HCT116 (cell line): ENCODE results near the gene NRCAM. TPM values are rescaled to one million over a fixed set of nuclear protein-coding genes. Genes with fewer than 3 reads are reported as not detected.

Experiments used
- ATAC-seq: fragments of 200-7000 bp; cut with Tn5 transposase; 2 replicates; pipeline ENCODE4 v1.9.1; 2020; ENCODE audit warnings: mild to moderate bottlenecking, moderate library complexity
- BruUV-seq: library from RNA; stranded (reverse); fragments of 400-500 nt; replicated peaks from 2 replicates; lab custom pipeline; 2021; lab: Mats Ljungman, UMichigan
- CTCF ChIA-PET: fragments of 300-600 bp; sonication (Branson Sonifier 250); formaldehyde crosslinking; loops from one replicate; lab custom pipeline; 2021; ENCODE audit warnings: antibody characterized with exemption; lab: Charles Lee
- POLR2A ChIA-PET: fragments of 300-600, 350-600 bp; sonication (Branson Sonifier 250); formaldehyde crosslinking; loops from one replicate; lab custom pipeline; 2021; ENCODE audit warnings: antibody characterized with exemption; lab: Charles Lee
- RAD21 ChIA-PET, 2 experiments: fragments of 300-600 bp; sonication (Branson Sonifier 250); formaldehyde crosslinking; loops; one replicate each; lab custom pipeline; 2023; ENCODE audit warnings: low total read pairs in 2 of 2; ENCODE audit not compliant: uncharacterized antibody in 2 of 2, unreplicated experiment in 2 of 2, low non-redundant PET in 1 of 2; lab: Charles Lee
- DNase-seq: peaks from one replicate; pipeline ENCODE4 v3.0.0-alpha.2; 2010; ENCODE audit warnings: low read depth, low spot score
- H2AFZ ChIP-seq: fragments of 200-600 bp; shearing (Covaris generic), sonication (generic); 2 replicates; pipeline ENCODE4 v1.6.1; 2017; ENCODE audit warnings: low read depth, mixed run types, mixed read lengths, antibody characterized with exemption, low read length; ENCODE audit not compliant: poor library complexity, severe bottlenecking
- H3K27ac ChIP-seq: 2 replicates; pipeline ENCODE4 v1.5.1; 2012; ENCODE audit warnings: low read depth, low read length
- H3K27me3 ChIP-seq: fragments of 200-600 bp; sonication (generic); 2 replicates; pipeline ENCODE4 v1.6.1; 2016; ENCODE audit warnings: mixed run types, low read length, mixed read lengths; ENCODE audit not compliant: insufficient read depth
- H3K36me3 ChIP-seq, 2 experiments: fragments of 200-500 bp in 1 of 2; fragments of 200-600 bp in 1 of 2; sonication (Bioruptor generic) in 1 of 2; sonication (generic) in 1 of 2; 2 replicates each; pipeline versions ENCODE4 v1.5.1 to v1.6.1; 2014 to 2016; ENCODE audit warnings: low read length in 2 of 2, inconsistent platforms in 1 of 2, mixed read lengths in 1 of 2, mixed run types in 1 of 2; ENCODE audit not compliant: insufficient read depth in 2 of 2, control insufficient read depth in 1 of 2
- H3K4me1 ChIP-seq, 2 experiments: fragments of 200-600 bp in 1 of 2; sonication (generic) in 1 of 2; 2 replicates each; pipeline versions ENCODE4 v1.5.1 to v1.6.1; 2012 to 2017; ENCODE audit warnings: low read length in 2 of 2, inconsistent platforms in 1 of 2, mild to moderate bottlenecking in 1 of 2, mixed read lengths in 1 of 2, mixed run types in 1 of 2, moderate library complexity in 1 of 2; ENCODE audit not compliant: insufficient read depth in 2 of 2, control insufficient read depth in 1 of 2
- H3K4me2 ChIP-seq: fragments of 200-600 bp; sonication (generic); 2 replicates; pipeline ENCODE4 v1.6.1; 2017; ENCODE audit warnings: mixed run types, low read length, mixed read lengths
- H3K4me3 ChIP-seq, 2 experiments: fragments of 200-600 bp in 1 of 2; sonication (generic) in 1 of 2; replicated peaks in 1 of 2; 2 replicates each; pipeline ENCODE4 v1.5.1; 2011 to 2016; ENCODE audit warnings: low read length in 2 of 2, control low read depth in 1 of 2, low read depth in 1 of 2, mild to moderate bottlenecking in 1 of 2, mixed read lengths in 1 of 2, mixed run types in 1 of 2
- H3K79me2 ChIP-seq: fragments of 200-600 bp; sonication (generic); 2 replicates; pipeline ENCODE4 v1.6.1; 2017; ENCODE audit warnings: mild to moderate bottlenecking, mixed run types, low read length, moderate library complexity, mixed read lengths; ENCODE audit not compliant: insufficient read depth
- H3K9ac ChIP-seq: fragments of 200-600 bp; sonication (generic); 2 replicates; pipeline ENCODE4 v1.6.1; 2016; ENCODE audit warnings: low read length, mixed read lengths
- H3K9me2 ChIP-seq: fragments of 200-600 bp; sonication (generic), shearing (Covaris generic); 2 replicates; pipeline ENCODE4 v1.6.1; 2017; ENCODE audit warnings: mixed run types, mild to moderate bottlenecking, moderate library complexity; ENCODE audit not compliant: insufficient read depth
- H3K9me3 ChIP-seq, 2 experiments: fragments of 200-500 bp in 1 of 2; fragments of 200-600 bp in 1 of 2; sonication (Bioruptor generic) in 1 of 2; sonication (generic) in 1 of 2; 2 replicates each; pipeline ENCODE4 v1.6.1; 2014 to 2017; ENCODE audit warnings: low read length in 2 of 2, mixed read lengths in 2 of 2, inconsistent platforms in 1 of 2, low read depth in 1 of 2, mild to moderate bottlenecking in 1 of 2, mixed run types in 1 of 2, moderate library complexity in 1 of 2; ENCODE audit not compliant: control insufficient read depth in 1 of 2, insufficient read depth in 1 of 2
- H4K20me1 ChIP-seq: fragments of 200-600 bp; sonication (generic), shearing (Covaris generic); 2 replicates; pipeline ENCODE4 v1.6.1; 2017; ENCODE audit warnings: mixed run types, mild to moderate bottlenecking, moderate library complexity; ENCODE audit not compliant: insufficient read depth
- CBX3 ChIP-seq: IDR thresholded peaks from 2 replicates; pipeline ENCODE4 v1.6.1; 2012; ENCODE audit warnings: low read depth
- CEBPB ChIP-seq: IDR thresholded peaks from 2 replicates; pipeline ENCODE4 v1.6.1; 2012; ENCODE audit warnings: low read depth
- ELF1 ChIP-seq: IDR thresholded peaks from 2 replicates; pipeline ENCODE4 v1.6.1; 2012; ENCODE audit warnings: low read depth, borderline replicate concordance
- EZH2 ChIP-seq: fragments of 200-600 bp; sonication (generic); IDR thresholded peaks from 2 replicates; pipeline ENCODE4 v1.6.1; 2017; ENCODE audit warnings: antibody characterized with exemption, mixed run types
- EZH2phosphoT487 ChIP-seq: fragments of 200-600 bp; IDR thresholded peaks from 2 replicates; pipeline ENCODE4 v1.6.1; 2018; ENCODE audit warnings: antibody characterized with exemption, borderline replicate concordance
- FOSL1 ChIP-seq: IDR thresholded peaks from 2 replicates; pipeline ENCODE4 v1.6.1; 2012; ENCODE audit warnings: low read depth
- POLR2A ChIP-seq: IDR thresholded peaks from 2 replicates; pipeline ENCODE4 v1.7.0; 2011; ENCODE audit warnings: borderline replicate concordance; ENCODE audit not compliant: insufficient read depth, insufficient read length; ENCODE audit errors: extremely low read depth
- POLR2AphosphoS5 ChIP-seq: IDR thresholded peaks from 2 replicates; pipeline ENCODE4 v1.6.1; 2011; ENCODE audit warnings: mild to moderate bottlenecking, low read depth, low read length, moderate library complexity
- RAD21 ChIP-seq: IDR thresholded peaks from 2 replicates; pipeline ENCODE4 v1.6.1; 2012; ENCODE audit warnings: low read depth, mild to moderate bottlenecking
- SIN3A ChIP-seq: IDR thresholded peaks from 2 replicates; pipeline ENCODE4 v1.6.1; 2012; ENCODE audit warnings: low read depth
- SP1 ChIP-seq: IDR thresholded peaks from 2 replicates; pipeline ENCODE4 v1.6.1; 2012; ENCODE audit warnings: low read depth
- SRF ChIP-seq: IDR thresholded peaks from 2 replicates; pipeline ENCODE4 v1.6.1; 2012; ENCODE audit warnings: low read depth
- TCF7L2 ChIP-seq: IDR thresholded peaks from 2 replicates; pipeline ENCODE4 v1.7.0; 2011; ENCODE audit warnings: borderline replicate concordance, inconsistent platforms; ENCODE audit not compliant: insufficient read depth, insufficient read length; ENCODE audit errors: extremely low read depth
- YY1 ChIP-seq: IDR thresholded peaks from 2 replicates; pipeline ENCODE4 v1.6.1; 2011; ENCODE audit warnings: low read length, low read depth, moderate library complexity, mild to moderate bottlenecking; ENCODE audit not compliant: insufficient replicate concordance; ENCODE audit errors: extremely low read depth
- ZNF274 ChIP-seq: fragments of 200-500 bp; sonication (Bioruptor generic); IDR thresholded peaks from 2 replicates; pipeline ENCODE4 v1.6.1; 2014; ENCODE audit warnings: mild to moderate bottlenecking, low read depth, low read length, inconsistent platforms
- intact Hi-C: fragments of 100-400 bp; cut with micrococcal nuclease; formaldehyde crosslinking; loops from 2 replicates; pipeline ENCODE4 v1.10.0; 2022
- total RNA-seq: library from RNA; stranded (reverse); gene quantifications from one replicate; pipeline ENCODE4 v1.2.1, GENCODE V29; 2021; ENCODE audit not compliant: unreplicated experiment
- TF ChIP-seq, protein P1 (sequence below): IDR thresholded peaks from 2 replicates; pipeline ENCODE4 v1.6.1; 2011; ENCODE audit warnings: mild to moderate bottlenecking, low read length, moderate library complexity; ENCODE audit not compliant: insufficient replicate concordance; ENCODE audit errors: extremely low read depth
- TF ChIP-seq, protein P2 (sequence below), 3 experiments: fragments of 200-600 bp in 1 of 3; sonication (generic) in 1 of 3; IDR thresholded peaks in 2 of 3; conservative IDR thresholded peaks in 1 of 3; 2 replicates each; pipeline ENCODE4 v1.5.1; 2012 to 2017; ENCODE audit warnings: low read depth in 2 of 3, low read length in 2 of 3, antibody characterized with exemption in 1 of 3, borderline replicate concordance in 1 of 3, control low read depth in 1 of 3, mild to moderate bottlenecking in 1 of 3, mixed read lengths in 1 of 3, mixed run types in 1 of 3, moderate library complexity in 1 of 3; ENCODE audit not compliant: insufficient read depth in 1 of 3
- TF ChIP-seq, protein P3 (sequence below): IDR thresholded peaks from 2 replicates; pipeline ENCODE4 v1.6.1; 2012

NRCAM gene
- total RNA-seq, 1 experiment from 2014 or later = 0.15 TPM

DNA sequence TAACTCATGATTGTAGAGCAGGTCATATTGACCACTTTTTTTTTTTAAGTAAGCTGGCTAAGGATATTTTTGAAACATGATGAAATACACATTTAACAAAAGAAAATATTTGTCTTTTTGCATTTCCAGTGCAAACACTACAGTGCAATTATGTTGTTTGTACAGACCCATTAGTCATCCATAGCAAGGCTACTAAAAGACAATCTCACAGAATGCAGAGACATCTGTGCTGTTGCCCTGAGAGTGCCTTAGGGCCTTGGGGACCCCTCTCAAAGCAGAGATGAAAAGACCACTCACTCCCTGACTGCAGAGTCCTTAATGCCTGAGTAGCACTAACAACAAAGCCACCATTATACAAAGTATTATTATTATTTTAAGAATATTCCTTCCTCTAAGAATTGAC, 104.5 kb downstream of the NRCAM start:
- intact Hi-C loops = no loop called here
- H3K9ac ChIP-seq = no peak overlapping the region
- no peaks in the 10 kb centered on the region for H3K27me3 ChIP-seq
- H3K36me3 ChIP-seq = no peaks in the 10 kb centered on the region
- DNase-seq (no peak), ATAC-seq (no peak)
- H3K79me2 ChIP-seq = no peaks in the 10 kb centered on the region
- ChIA-PET RAD21 (no interaction called here), CTCF (no interaction called here), POLR2A (no interaction called here)
- H3K9me3 ChIP-seq = no peaks in the 10 kb centered on the region
- H4K20me1 ChIP-seq = no peaks in the 10 kb centered on the region
- no peaks in the 10 kb centered on the region for H3K4me1 ChIP-seq
- TF ChIP-seq POLR2AphosphoS5 (no peak), EZH2phosphoT487 (no peak), CEBPB (no peak), ELF1 (no peak), EZH2 (no peak), FOSL1 (no peak), CBX3 (no peak), ZNF274 (no peak), POLR2A (no peak), YY1 (no peak), SRF (no peak), SP1 (no peak), RAD21 (no peak), TCF7L2 (no peak), SIN3A (no peak)
- TF ChIP-seq, protein P1, sequence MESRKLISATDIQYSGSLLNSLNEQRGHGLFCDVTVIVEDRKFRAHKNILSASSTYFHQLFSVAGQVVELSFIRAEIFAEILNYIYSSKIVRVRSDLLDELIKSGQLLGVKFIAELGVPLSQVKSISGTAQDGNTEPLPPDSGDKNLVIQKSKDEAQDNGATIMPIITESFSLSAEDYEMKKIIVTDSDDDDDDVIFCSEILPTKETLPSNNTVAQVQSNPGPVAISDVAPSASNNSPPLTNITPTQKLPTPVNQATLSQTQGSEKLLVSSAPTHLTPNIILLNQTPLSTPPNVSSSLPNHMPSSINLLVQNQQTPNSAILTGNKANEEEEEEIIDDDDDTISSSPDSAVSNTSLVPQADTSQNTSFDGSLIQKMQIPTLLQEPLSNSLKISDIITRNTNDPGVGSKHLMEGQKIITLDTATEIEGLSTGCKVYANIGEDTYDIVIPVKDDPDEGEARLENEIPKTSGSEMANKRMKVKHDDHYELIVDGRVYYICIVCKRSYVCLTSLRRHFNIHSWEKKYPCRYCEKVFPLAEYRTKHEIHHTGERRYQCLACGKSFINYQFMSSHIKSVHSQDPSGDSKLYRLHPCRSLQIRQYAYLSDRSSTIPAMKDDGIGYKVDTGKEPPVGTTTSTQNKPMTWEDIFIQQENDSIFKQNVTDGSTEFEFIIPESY = no peak
- TF ChIP-seq, protein P2, sequence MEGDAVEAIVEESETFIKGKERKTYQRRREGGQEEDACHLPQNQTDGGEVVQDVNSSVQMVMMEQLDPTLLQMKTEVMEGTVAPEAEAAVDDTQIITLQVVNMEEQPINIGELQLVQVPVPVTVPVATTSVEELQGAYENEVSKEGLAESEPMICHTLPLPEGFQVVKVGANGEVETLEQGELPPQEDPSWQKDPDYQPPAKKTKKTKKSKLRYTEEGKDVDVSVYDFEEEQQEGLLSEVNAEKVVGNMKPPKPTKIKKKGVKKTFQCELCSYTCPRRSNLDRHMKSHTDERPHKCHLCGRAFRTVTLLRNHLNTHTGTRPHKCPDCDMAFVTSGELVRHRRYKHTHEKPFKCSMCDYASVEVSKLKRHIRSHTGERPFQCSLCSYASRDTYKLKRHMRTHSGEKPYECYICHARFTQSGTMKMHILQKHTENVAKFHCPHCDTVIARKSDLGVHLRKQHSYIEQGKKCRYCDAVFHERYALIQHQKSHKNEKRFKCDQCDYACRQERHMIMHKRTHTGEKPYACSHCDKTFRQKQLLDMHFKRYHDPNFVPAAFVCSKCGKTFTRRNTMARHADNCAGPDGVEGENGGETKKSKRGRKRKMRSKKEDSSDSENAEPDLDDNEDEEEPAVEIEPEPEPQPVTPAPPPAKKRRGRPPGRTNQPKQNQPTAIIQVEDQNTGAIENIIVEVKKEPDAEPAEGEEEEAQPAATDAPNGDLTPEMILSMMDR (IDR thresholded peaks at IDR 0.05 in 2 of 3, conservative IDR thresholded peaks at IDR 0.05 in 1 of 3; ENCODE audit: borderline replicate concordance in 1 of 3, insufficient read depth in 1 of 3, low read depth in 2 of 3, low read length in 2 of 3) = no peak
- TF ChIP-seq, protein P3, sequence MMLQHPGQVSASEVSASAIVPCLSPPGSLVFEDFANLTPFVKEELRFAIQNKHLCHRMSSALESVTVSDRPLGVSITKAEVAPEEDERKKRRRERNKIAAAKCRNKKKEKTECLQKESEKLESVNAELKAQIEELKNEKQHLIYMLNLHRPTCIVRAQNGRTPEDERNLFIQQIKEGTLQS = no peak
- H2AFZ ChIP-seq = no peak overlapping the region
- no peak overlapping the region for H3K27ac ChIP-seq
- H3K4me2 ChIP-seq = no peak overlapping the region
- no peak overlapping the region for H3K4me3 ChIP-seq
- no TSS peak for BruUV-seq
- peaks cover 8% of the 10 kb centered on the region; the same call in 1 of the 2 replicates for H3K9me2 ChIP-seq
